ENCODE measurements around the gene HABP4.

Gene HABP4

DNA sequence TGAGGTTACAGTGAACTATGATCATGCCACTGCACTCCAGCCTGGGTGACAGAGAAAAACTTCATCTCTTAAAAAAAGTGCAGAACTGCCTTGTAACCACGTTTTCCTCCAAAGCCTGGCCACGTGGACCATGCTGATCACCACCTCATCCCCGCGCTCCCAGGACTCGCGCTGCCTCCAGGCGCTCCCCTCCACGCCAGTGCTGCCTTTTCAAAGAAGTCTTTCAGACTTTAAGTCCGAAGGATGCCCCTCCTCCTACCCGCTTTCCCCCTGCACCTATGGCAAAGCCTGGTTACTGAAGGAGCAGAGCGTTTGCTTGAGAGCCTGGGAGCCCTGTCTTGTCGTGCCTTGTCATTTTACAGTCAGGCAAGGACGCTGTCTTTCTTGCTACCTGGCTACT lies 43.8 kb downstream of the HABP4 start:
- no peak overlapping the region for H3K27ac ChIP-seq (ENCODE audit: low read depth, low read length)
- no peaks in the 10 kb centered on the region for H4K20me1 ChIP-seq (ENCODE audit: control insufficient read depth, insufficient read depth, low read depth, low read length)
- H3K36me3 ChIP-seq (ENCODE audit: control insufficient read depth, low read length), result no peaks in the 10 kb centered on the region
- no peaks in the 10 kb centered on the region for H3K9me3 ChIP-seq (ENCODE audit: control insufficient read depth, insufficient read depth, low read length)
- no peak for TF ChIP-seq EZH2phosphoT487 (IDR thresholded peaks at IDR 0.05; ENCODE audit: borderline replicate concordance, low read length)
- TF ChIP-seq, protein P1, sequence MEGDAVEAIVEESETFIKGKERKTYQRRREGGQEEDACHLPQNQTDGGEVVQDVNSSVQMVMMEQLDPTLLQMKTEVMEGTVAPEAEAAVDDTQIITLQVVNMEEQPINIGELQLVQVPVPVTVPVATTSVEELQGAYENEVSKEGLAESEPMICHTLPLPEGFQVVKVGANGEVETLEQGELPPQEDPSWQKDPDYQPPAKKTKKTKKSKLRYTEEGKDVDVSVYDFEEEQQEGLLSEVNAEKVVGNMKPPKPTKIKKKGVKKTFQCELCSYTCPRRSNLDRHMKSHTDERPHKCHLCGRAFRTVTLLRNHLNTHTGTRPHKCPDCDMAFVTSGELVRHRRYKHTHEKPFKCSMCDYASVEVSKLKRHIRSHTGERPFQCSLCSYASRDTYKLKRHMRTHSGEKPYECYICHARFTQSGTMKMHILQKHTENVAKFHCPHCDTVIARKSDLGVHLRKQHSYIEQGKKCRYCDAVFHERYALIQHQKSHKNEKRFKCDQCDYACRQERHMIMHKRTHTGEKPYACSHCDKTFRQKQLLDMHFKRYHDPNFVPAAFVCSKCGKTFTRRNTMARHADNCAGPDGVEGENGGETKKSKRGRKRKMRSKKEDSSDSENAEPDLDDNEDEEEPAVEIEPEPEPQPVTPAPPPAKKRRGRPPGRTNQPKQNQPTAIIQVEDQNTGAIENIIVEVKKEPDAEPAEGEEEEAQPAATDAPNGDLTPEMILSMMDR (IDR thresholded peaks at IDR 0.05; ENCODE audit: low read depth, low read length, poor library complexity, severe bottlenecking), result no peak
- H3K4me2 ChIP-seq (ENCODE audit: low read length), result no peak overlapping the region
- H3F3A ChIP-seq (ENCODE audit: control insufficient read depth, insufficient read depth), result no peaks in the 10 kb centered on the region
- no peak overlapping the region for H3K4me3 ChIP-seq (ENCODE audit: low read length)
- no peaks in the 10 kb centered on the region for H3K4me1 ChIP-seq (ENCODE audit: control insufficient read depth, low read length)
- no peaks in the 10 kb centered on the region for H3K27me3 ChIP-seq (ENCODE audit: control insufficient read depth, low read length)
- no peaks in the 10 kb centered on the region for H3K79me2 ChIP-seq (ENCODE audit: control insufficient read depth, low read length)
- no peaks in the 10 kb centered on the region for H3K9me2 ChIP-seq (replicated peaks; ENCODE audit: control insufficient read depth, low read length)

DNA sequence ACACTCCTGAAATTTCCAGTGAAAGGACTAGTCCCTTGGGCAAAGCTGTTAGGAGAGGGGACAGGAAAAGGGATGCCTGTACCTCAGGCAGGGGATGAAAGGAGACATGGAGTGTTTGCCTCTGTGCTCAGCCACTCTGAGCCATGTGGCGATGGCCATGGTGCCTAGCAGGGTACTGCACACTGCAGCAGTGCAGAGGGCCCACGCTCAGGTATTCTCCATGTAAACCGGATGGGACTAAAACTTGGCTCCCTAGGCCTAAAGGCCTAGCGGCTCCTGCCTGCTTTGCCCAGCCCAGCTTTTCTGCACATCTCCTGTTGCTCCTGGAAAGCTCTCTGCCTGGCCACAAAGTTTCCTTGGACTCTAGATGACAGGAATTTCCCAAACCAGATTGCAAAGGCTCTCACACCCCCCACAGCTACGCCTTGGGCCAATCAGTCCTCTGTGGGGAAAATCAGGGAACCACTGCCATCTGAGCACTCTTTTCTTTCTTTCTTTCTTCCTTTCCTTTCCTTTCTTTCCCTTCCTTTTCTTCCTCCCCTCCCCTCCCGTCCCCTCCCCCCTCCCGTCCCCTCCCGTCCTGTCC lies 44.3 kb downstream of the HABP4 start:
- H3F3A ChIP-seq (ENCODE audit: control insufficient read depth, insufficient read depth), result no peaks in the 10 kb centered on the region
- no peak overlapping the region for H3K27ac ChIP-seq (ENCODE audit: low read depth, low read length)
- no peaks in the 10 kb centered on the region for H3K9me2 ChIP-seq (replicated peaks; ENCODE audit: control insufficient read depth, low read length)
- no peak overlapping the region for H3K4me3 ChIP-seq (ENCODE audit: low read length)
- H3K9me3 ChIP-seq (ENCODE audit: control insufficient read depth, insufficient read depth, low read length), result no peaks in the 10 kb centered on the region
- TF ChIP-seq EZH2phosphoT487 (IDR thresholded peaks at IDR 0.05; ENCODE audit: borderline replicate concordance, low read length), result no peak
- TF ChIP-seq, protein P1 (IDR thresholded peaks at IDR 0.05; ENCODE audit: low read depth, low read length, poor library complexity, severe bottlenecking), result no peak
- no peaks in the 10 kb centered on the region for H3K79me2 ChIP-seq (ENCODE audit: control insufficient read depth, low read length)
- H4K20me1 ChIP-seq (ENCODE audit: control insufficient read depth, insufficient read depth, low read depth, low read length), result no peaks in the 10 kb centered on the region
- no peaks in the 10 kb centered on the region for H3K27me3 ChIP-seq (ENCODE audit: control insufficient read depth, low read length)
- no peaks in the 10 kb centered on the region for H3K4me1 ChIP-seq (ENCODE audit: control insufficient read depth, low read length)
- H3K4me2 ChIP-seq (ENCODE audit: low read length), result no peak overlapping the region
- H3K36me3 ChIP-seq (ENCODE audit: control insufficient read depth, low read length), result no peaks in the 10 kb centered on the region

DNA sequence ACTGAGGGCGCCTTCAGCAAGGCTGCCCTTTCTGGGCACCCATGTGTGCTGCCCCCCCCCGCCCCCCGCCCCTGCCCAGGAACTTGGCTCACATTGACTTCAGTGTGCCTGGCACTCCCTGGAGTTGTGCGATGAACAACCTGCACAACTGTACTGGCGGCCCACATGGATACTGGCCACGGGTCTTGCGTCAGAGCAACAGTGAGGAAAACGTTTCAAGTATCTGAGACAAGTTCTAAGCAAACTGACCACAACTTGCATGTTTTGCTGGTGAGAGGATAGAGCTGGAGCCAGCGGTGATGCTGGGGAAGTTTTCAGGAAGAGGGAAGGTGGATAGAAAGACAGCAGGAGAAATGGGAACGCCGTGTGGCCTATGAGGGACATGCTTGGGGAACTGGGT lies 45.4 kb downstream of the HABP4 start:
- Histone ChIP-seq H3K27me3 (ENCODE audit: control insufficient read depth, low read length) (no peaks in the 10 kb centered on the region), H3K9me3 (ENCODE audit: control insufficient read depth, insufficient read depth, low read length) (no peaks in the 10 kb centered on the region), H3K79me2 (ENCODE audit: control insufficient read depth, low read length) (no peaks in the 10 kb centered on the region), H3F3A (ENCODE audit: control insufficient read depth, insufficient read depth) (no peaks in the 10 kb centered on the region), H3K4me3 (ENCODE audit: low read length) (no peak overlapping the region), H3K4me2 (ENCODE audit: low read length) (no peak overlapping the region), H3K9me2 (replicated peaks; ENCODE audit: control insufficient read depth, low read length) (no peaks in the 10 kb centered on the region), H3K36me3 (ENCODE audit: control insufficient read depth, low read length) (no peaks in the 10 kb centered on the region), H3K27ac (ENCODE audit: low read depth, low read length) (no peak overlapping the region), H3K4me1 (ENCODE audit: control insufficient read depth, low read length) (no peaks in the 10 kb centered on the region), H4K20me1 (ENCODE audit: control insufficient read depth, insufficient read depth, low read depth, low read length) (no peaks in the 10 kb centered on the region)
- TF ChIP-seq EZH2phosphoT487 (IDR thresholded peaks at IDR 0.05; ENCODE audit: borderline replicate concordance, low read length), result no peak
- TF ChIP-seq, protein P1 (IDR thresholded peaks at IDR 0.05; ENCODE audit: low read depth, low read length, poor library complexity, severe bottlenecking), result no peak
